OCI-LY3 (cell line): ENCODE results near the gene MYO1F.

Experiments used
- EZH2phosphoT487 ChIP-seq: fragments of 200-600 bp; shearing (Covaris generic); IDR thresholded peaks from 2 replicates; pipeline ENCODE4 v1.6.1; 2018; ENCODE audit warnings: antibody characterized with exemption, mixed run types, low read depth
- TF ChIP-seq, protein P1 (sequence below): fragments of 200-600, 300-600 bp; sonication (generic); IDR thresholded peaks from 2 replicates; pipeline ENCODE4 v1.5.1; 2014; ENCODE audit warnings: antibody characterized with exemption, low read length, low read depth

DNA sequence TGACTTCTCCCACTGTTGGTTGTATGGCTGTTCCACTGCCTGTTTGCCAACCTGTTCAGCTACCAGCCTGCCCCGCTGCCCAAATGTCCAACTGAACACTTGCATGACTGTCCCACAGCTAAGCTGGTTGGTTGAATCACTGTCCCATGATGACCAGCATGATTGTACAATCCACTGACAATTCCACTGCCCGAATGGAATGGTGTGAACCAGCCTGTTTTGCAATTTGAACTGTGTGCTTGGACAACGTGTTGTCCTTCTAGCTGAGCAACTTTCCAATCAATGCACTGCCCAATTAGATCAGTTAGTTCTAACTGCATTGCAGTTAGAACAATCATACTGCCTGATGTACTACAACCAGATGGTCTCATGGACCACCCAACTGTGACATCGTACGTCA lies 24.6 kb upstream of the MYO1F start:
- TF ChIP-seq, protein P1, sequence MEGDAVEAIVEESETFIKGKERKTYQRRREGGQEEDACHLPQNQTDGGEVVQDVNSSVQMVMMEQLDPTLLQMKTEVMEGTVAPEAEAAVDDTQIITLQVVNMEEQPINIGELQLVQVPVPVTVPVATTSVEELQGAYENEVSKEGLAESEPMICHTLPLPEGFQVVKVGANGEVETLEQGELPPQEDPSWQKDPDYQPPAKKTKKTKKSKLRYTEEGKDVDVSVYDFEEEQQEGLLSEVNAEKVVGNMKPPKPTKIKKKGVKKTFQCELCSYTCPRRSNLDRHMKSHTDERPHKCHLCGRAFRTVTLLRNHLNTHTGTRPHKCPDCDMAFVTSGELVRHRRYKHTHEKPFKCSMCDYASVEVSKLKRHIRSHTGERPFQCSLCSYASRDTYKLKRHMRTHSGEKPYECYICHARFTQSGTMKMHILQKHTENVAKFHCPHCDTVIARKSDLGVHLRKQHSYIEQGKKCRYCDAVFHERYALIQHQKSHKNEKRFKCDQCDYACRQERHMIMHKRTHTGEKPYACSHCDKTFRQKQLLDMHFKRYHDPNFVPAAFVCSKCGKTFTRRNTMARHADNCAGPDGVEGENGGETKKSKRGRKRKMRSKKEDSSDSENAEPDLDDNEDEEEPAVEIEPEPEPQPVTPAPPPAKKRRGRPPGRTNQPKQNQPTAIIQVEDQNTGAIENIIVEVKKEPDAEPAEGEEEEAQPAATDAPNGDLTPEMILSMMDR: no peak
- no peak for TF ChIP-seq EZH2phosphoT487
